DOHH2 (cell line): Measurements from ENCODE around the gene SF3B2.

ENCODE experiments used
- EZH2phosphoT487 ChIP-seq: fragments of 200-600 bp; sonication (generic); IDR thresholded peaks from 2 replicates; pipeline ENCODE4 v1.6.1; 2017; ENCODE audit warnings: borderline replicate concordance, mild to moderate bottlenecking, antibody characterized with exemption, low read length, moderate library complexity, mixed read lengths
- TF ChIP-seq, protein P1 (sequence below): fragments of 200-600 bp; sonication (generic); IDR thresholded peaks from one replicate; pipeline ENCODE4 v1.5.1; 2014; ENCODE audit warnings: antibody characterized with exemption, mild to moderate bottlenecking, low read depth, low read length; ENCODE audit not compliant: poor library complexity, severe bottlenecking

DNA sequence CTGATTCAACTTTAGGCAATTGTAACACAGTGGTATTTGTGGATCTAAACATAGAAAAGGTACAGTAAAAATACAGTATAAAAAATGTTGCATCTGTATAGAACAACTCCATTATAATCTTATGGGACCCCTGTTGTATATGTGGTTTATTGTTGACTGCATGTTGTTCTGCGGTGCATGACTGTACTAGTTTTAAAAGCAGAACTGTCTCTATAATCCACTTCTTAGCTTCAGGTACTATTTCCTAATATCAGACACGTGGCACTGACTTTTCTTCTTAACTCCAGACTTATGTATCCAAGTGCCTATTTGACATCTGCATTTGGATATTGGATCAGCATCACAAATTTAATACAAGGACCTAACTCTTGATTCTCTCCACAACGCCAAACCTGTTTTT is 59.0 kb downstream of the SF3B2 start:
- TF ChIP-seq, protein P1, sequence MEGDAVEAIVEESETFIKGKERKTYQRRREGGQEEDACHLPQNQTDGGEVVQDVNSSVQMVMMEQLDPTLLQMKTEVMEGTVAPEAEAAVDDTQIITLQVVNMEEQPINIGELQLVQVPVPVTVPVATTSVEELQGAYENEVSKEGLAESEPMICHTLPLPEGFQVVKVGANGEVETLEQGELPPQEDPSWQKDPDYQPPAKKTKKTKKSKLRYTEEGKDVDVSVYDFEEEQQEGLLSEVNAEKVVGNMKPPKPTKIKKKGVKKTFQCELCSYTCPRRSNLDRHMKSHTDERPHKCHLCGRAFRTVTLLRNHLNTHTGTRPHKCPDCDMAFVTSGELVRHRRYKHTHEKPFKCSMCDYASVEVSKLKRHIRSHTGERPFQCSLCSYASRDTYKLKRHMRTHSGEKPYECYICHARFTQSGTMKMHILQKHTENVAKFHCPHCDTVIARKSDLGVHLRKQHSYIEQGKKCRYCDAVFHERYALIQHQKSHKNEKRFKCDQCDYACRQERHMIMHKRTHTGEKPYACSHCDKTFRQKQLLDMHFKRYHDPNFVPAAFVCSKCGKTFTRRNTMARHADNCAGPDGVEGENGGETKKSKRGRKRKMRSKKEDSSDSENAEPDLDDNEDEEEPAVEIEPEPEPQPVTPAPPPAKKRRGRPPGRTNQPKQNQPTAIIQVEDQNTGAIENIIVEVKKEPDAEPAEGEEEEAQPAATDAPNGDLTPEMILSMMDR: no peak
- no peak for TF ChIP-seq EZH2phosphoT487
